Activated naive CD8-positive, alpha-beta T cell treated with anti-CD3 and anti-CD28 coated beads, Interleukin-2, amount 10 ng/mL, durations not matched to agents 7 days and 5 days (primary cell): ENCODE results near the gene WASF3. TPM values are rescaled to one million over a fixed set of nuclear protein-coding genes. Genes with fewer than 3 reads are reported as not detected.

Experiments used
- ATAC-seq: fragments of 150-1000 bp; cut with Tn5 transposase; one replicate; pipeline ENCODE4 v1.10.0; 2021; ENCODE audit warnings: low read depth, moderate library complexity
- POLR2A ChIA-PET: fragments of 350-600 bp; sonication (Branson Sonifier 250); formaldehyde crosslinking; loops from one replicate; lab custom pipeline; 2021; ENCODE audit warnings: antibody characterized with exemption; lab: Charles Lee
- DNase-seq: peaks from one replicate; pipeline ENCODE4 v3.0.0; 2021
- H3K27ac Mint-ChIP-seq: one replicate; pipeline ENCODE4 v1.8.0; 2022; ENCODE audit warnings: mild to moderate bottlenecking, mixed read lengths
- H3K27me3 Mint-ChIP-seq: one replicate; pipeline ENCODE4 v1.8.0; 2022; ENCODE audit warnings: mild to moderate bottlenecking, moderate library complexity, mixed read lengths
- H3K36me3 Mint-ChIP-seq: one replicate; pipeline ENCODE4 v1.8.0; 2021; ENCODE audit warnings: mild to moderate bottlenecking, mixed read lengths
- H3K4me1 Mint-ChIP-seq: one replicate; pipeline ENCODE4 v1.8.0; 2021; ENCODE audit warnings: mixed read lengths
- H3K4me3 Mint-ChIP-seq: one replicate; pipeline ENCODE4 v1.8.0; 2022; ENCODE audit warnings: mild to moderate bottlenecking, moderate library complexity, mixed read lengths
- H3K9me3 Mint-ChIP-seq: one replicate; pipeline ENCODE4 v1.8.0; 2021; ENCODE audit warnings: mixed read lengths
- total RNA-seq, 2 experiments: library from RNA; stranded (reverse); gene quantifications; one replicate each; pipeline ENCODE4 v1.2.3, GENCODE V29; 2021

Gene WASF3, protein sequence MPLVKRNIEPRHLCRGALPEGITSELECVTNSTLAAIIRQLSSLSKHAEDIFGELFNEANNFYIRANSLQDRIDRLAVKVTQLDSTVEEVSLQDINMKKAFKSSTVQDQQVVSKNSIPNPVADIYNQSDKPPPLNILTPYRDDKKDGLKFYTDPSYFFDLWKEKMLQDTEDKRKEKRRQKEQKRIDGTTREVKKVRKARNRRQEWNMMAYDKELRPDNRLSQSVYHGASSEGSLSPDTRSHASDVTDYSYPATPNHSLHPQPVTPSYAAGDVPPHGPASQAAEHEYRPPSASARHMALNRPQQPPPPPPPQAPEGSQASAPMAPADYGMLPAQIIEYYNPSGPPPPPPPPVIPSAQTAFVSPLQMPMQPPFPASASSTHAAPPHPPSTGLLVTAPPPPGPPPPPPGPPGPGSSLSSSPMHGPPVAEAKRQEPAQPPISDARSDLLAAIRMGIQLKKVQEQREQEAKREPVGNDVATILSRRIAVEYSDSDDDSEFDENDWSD
- total RNA-seq, result not detected

- H3K27me3 Mint-ChIP-seq, result peaks cover 43% of the 10 kb centered on the region
- peak within 1 kb of the TSS; percentile 47 for H3K4me3 Mint-ChIP-seq
- ATAC-seq, result peak; percentile 96
- no peaks in the 10 kb centered on the region for H3K36me3 Mint-ChIP-seq
- peaks cover 2% of the 10 kb centered on the region for H3K4me1 Mint-ChIP-seq
- H3K9me3 Mint-ChIP-seq, result no peaks in the 10 kb centered on the region
- H3K27ac Mint-ChIP-seq, result no peak within 1 kb of the TSS
- POLR2A ChIA-PET, result no interaction called here
- peak; percentile 65 for DNase-seq
These were observed at the start of gene WASF3 for GRCh38 chr13:26557393-26558073. Gene WASF3 (plus strand): TSS chr13:26557683. CDS start chr13:26642271, 84,588 bp downstream.

DNA sequence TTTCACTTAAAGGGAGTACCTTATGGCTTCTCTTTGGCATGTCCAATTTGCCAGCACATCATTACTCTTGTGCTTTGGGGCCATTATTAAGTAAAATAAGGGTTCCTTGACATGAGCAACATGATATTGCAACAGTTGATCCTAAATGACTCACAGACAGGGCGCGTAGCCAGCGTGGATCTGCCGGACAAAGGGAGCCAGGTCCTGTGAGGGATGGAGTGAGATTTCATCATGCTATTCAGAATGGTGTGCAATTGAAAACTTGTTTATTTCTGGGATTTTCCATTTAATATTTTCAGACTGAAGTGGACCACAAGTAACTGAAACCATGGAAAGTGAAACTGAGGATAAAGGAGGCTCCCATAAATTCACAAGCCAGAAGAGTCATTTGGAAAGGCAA is 48.6 kb upstream of the WASF3 start:
- peaks cover 4% of the 10 kb centered on the region for H3K9me3 Mint-ChIP-seq
- DNase-seq (no peak), ATAC-seq (no peak)
- POLR2A ChIA-PET, result no interaction called here
- no peaks in the 10 kb centered on the region for H3K36me3 Mint-ChIP-seq
- peaks cover 4% of the 10 kb centered on the region for H3K27me3 Mint-ChIP-seq
- H3K27ac Mint-ChIP-seq, result no peak overlapping the region
- H3K4me1 Mint-ChIP-seq, result no peaks in the 10 kb centered on the region
- H3K4me3 Mint-ChIP-seq, result no peak overlapping the region

DNA sequence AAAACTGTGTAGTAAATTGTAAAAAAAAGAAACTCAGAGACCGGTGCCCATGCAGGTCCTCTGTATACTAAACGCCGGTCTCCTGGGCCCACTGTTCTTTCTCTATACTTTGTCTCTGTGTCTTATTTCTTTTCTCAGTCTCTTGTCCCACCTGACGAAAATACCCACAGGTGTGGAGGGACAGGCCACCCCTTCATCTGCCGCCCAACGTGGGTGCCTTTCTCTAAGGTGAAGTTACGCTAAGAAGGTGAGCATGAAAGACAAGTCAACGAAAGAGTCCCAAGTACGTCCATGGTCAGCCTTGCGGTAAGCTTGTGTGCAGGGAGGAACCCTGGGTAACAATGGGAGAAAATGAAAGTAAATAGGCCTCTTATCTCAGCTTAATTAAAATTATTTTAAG is 48.0 kb upstream of the WASF3 start:
- Mint-ChIP-seq H3K36me3 (no peaks in the 10 kb centered on the region), H3K9me3 (peaks cover 4% of the 10 kb centered on the region), H3K4me3 (no peak overlapping the region), H3K4me1 (no peaks in the 10 kb centered on the region), H3K27me3 (peaks cover 4% of the 10 kb centered on the region), H3K27ac (no peak overlapping the region)
- ATAC-seq, result no peak
- POLR2A ChIA-PET, result no interaction called here
- no peak for DNase-seq

DNA sequence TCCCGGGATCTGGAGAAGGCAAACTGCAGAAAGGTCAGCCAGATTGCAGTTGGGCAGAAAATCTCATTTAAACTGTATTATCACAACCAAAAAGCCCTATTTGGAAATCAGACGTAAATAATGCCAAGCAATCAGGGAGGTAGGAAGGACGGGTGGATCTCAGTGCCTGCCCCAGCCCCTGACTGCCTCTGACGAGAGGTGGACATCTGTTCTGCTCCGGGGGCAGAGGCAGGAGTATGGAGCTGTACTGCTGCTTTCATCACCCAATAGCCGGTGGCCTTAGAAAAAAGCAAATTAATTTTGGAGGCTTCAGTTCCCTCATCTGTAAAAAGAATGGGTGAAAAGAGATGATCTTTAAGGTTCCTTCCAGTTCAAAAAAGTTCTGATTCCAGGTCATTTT is 43.6 kb upstream of the WASF3 start:
- peaks cover 3% of the 10 kb centered on the region for H3K9me3 Mint-ChIP-seq
- POLR2A ChIA-PET, result no interaction called here
- no peak overlapping the region for H3K4me3 Mint-ChIP-seq
- H3K36me3 Mint-ChIP-seq, result no peaks in the 10 kb centered on the region
- DNase-seq (no peak), ATAC-seq (no peak)
- no peaks in the 10 kb centered on the region for H3K4me1 Mint-ChIP-seq
- no peak overlapping the region for H3K27ac Mint-ChIP-seq
- H3K27me3 Mint-ChIP-seq, result peaks cover 10% of the 10 kb centered on the region

- POLR2A ChIA-PET, result no interaction called here
- Mint-ChIP-seq H3K36me3 (no peaks in the 10 kb centered on the region), H3K9me3 (no peaks in the 10 kb centered on the region), H3K4me1 (no peaks in the 10 kb centered on the region), H3K27me3 (peaks cover 10% of the 10 kb centered on the region), H3K4me3 (no peak overlapping the region), H3K27ac (no peak overlapping the region)
- DNase-seq (no peak), ATAC-seq (no peak)
These were observed 41.8 kb upstream of the WASF3 start for GRCh38 chr13:26515721-26516120.

- H3K36me3 Mint-ChIP-seq, result no peaks in the 10 kb centered on the region
- no peak for DNase-seq
- no peak for ATAC-seq
- POLR2A ChIA-PET, result no interaction called here
- no peak overlapping the region for H3K27ac Mint-ChIP-seq
- H3K9me3 Mint-ChIP-seq, result no peaks in the 10 kb centered on the region
- no peaks in the 10 kb centered on the region for H3K4me1 Mint-ChIP-seq
- H3K4me3 Mint-ChIP-seq, result no peak overlapping the region
- peaks cover 7% of the 10 kb centered on the region for H3K27me3 Mint-ChIP-seq
These were observed 39.5 kb upstream of the WASF3 start for GRCh38 chr13:26517936-26518335.

GRCh38 chr13:26518451-26518959 is 39.0 kb upstream of the WASF3 start:
- H3K36me3 Mint-ChIP-seq, result no peaks in the 10 kb centered on the region
- ATAC-seq (no peak), DNase-seq (no peak)
- POLR2A ChIA-PET, result no interaction called here
- peaks cover 6% of the 10 kb centered on the region for H3K27me3 Mint-ChIP-seq
- H3K9me3 Mint-ChIP-seq, result no peaks in the 10 kb centered on the region
- H3K4me1 Mint-ChIP-seq, result no peaks in the 10 kb centered on the region
- H3K4me3 Mint-ChIP-seq, result no peak overlapping the region
- no peak overlapping the region for H3K27ac Mint-ChIP-seq

DNA sequence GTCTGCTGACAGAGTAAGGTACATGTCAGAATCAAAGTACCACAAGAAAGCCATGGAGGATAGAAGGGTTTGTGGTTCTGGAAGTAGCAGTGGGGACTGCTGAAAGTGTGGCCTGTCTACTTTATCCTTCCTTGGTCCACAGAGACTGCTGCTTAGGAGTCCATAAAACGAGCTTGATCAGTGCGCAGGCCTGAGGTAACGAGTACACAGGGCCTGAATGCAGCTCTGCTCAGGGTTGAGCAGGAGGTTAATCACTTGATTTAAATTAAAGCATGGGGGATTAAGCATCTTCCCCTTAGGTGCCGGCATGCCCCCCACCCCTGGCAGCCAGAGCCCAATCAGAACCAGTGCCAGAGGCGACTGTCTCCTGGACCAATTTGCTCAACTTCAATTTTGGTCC is 34.9 kb upstream of the WASF3 start:
- no peak for DNase-seq
- no peaks in the 10 kb centered on the region for H3K9me3 Mint-ChIP-seq
- POLR2A ChIA-PET, result no interaction called here
- H3K4me1 Mint-ChIP-seq, result no peaks in the 10 kb centered on the region
- H3K36me3 Mint-ChIP-seq, result no peaks in the 10 kb centered on the region
- no peak overlapping the region for H3K27ac Mint-ChIP-seq
- H3K4me3 Mint-ChIP-seq, result no peak overlapping the region
- ATAC-seq, result no peak
- H3K27me3 Mint-ChIP-seq, result peaks cover 2% of the 10 kb centered on the region

GRCh38 chr13:26523007-26523406 is 34.5 kb upstream of the WASF3 start:
- no peaks in the 10 kb centered on the region for H3K36me3 Mint-ChIP-seq
- peaks cover 2% of the 10 kb centered on the region for H3K27me3 Mint-ChIP-seq
- no peak overlapping the region for H3K4me3 Mint-ChIP-seq
- DNase-seq (no peak), ATAC-seq (no peak)
- POLR2A ChIA-PET, result no interaction called here
- no peaks in the 10 kb centered on the region for H3K9me3 Mint-ChIP-seq
- no peak overlapping the region for H3K27ac Mint-ChIP-seq
- no peaks in the 10 kb centered on the region for H3K4me1 Mint-ChIP-seq

GRCh38 chr13:26525528-26525927 is 32.0 kb upstream of the WASF3 start:
- ATAC-seq (no peak), DNase-seq (no peak)

GRCh38 chr13:26526702-26527216 is 30.7 kb upstream of the WASF3 start:
- Mint-ChIP-seq H3K9me3 (no peaks in the 10 kb centered on the region), H3K36me3 (no peaks in the 10 kb centered on the region), H3K4me3 (no peak overlapping the region), H3K4me1 (no peaks in the 10 kb centered on the region), H3K27me3 (peaks cover 2% of the 10 kb centered on the region), H3K27ac (no peak overlapping the region)
- POLR2A ChIA-PET, result no interaction called here
- ATAC-seq (no peak), DNase-seq (no peak)

More at GRCh38 chr13:26525528-26525927, 32.0 kb upstream of the WASF3 start:
- peaks cover 2% of the 10 kb centered on the region for H3K27me3 Mint-ChIP-seq
- no peaks in the 10 kb centered on the region for H3K4me1 Mint-ChIP-seq
- POLR2A ChIA-PET, result no interaction called here
- no peak overlapping the region for H3K4me3 Mint-ChIP-seq
- H3K27ac Mint-ChIP-seq, result no peak overlapping the region
- no peaks in the 10 kb centered on the region for H3K36me3 Mint-ChIP-seq
- no peaks in the 10 kb centered on the region for H3K9me3 Mint-ChIP-seq

DNA sequence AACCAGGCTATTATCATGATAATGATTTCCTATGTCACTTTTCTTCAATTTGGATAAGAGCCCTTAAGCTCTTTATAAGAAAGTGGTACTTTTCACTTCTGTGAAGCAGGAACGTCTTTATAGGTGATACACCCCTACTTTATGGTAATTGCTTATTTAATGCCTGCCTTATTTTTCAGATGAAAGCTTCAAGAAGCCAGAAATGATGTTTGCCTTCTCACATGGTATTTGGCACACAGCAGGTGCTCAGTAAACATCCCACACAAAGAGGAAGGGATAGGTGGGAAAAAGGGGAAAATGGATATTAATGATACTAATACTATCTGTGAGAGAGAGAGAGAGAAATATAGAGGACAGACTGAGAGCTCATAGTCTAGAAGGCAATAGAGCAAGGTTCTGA is 29.0 kb upstream of the WASF3 start:
- DNase-seq, result no peak
- ATAC-seq, result no peak
- no peak overlapping the region for H3K4me3 Mint-ChIP-seq
- H3K9me3 Mint-ChIP-seq, result no peaks in the 10 kb centered on the region
- H3K27me3 Mint-ChIP-seq, result peaks cover 2% of the 10 kb centered on the region
- POLR2A ChIA-PET, result no interaction called here
- H3K4me1 Mint-ChIP-seq, result no peaks in the 10 kb centered on the region
- H3K27ac Mint-ChIP-seq, result no peak overlapping the region
- no peaks in the 10 kb centered on the region for H3K36me3 Mint-ChIP-seq

GRCh38 chr13:26529441-26529840 is 28.0 kb upstream of the WASF3 start:
- no peak overlapping the region for H3K4me3 Mint-ChIP-seq
- no peaks in the 10 kb centered on the region for H3K36me3 Mint-ChIP-seq
- no peaks in the 10 kb centered on the region for H3K9me3 Mint-ChIP-seq
- H3K27ac Mint-ChIP-seq, result no peak overlapping the region
- DNase-seq (peak; percentile 38), ATAC-seq (no peak)
- H3K27me3 Mint-ChIP-seq, result peaks cover 2% of the 10 kb centered on the region
- POLR2A ChIA-PET, result no interaction called here
- H3K4me1 Mint-ChIP-seq, result no peaks in the 10 kb centered on the region
